SK-N-SH (cell line): ENCODE results near the gene LTBR. TPM values are rescaled to one million over a fixed set of nuclear protein-coding genes. Genes with fewer than 3 reads are reported as not detected.

Experiments
- polyA plus RNA-seq, 3 experiments: library from polyadenylated mRNA; depleted of rRNA; stranded (reverse); fragments of >200 nt; gene quantifications; 2 replicates each; pipeline ENCODE4 v1.2.3, GENCODE V29; 2012
- small RNA-seq, 7 experiments: library from RNA; depleted of rRNA; stranded (forward); fragments of <200 nt; gene quantifications; one replicate each; pipeline ENCODE3, GENCODE V24; 2012

Gene LTBR
- polyA plus RNA-seq, 1 of the 3 experiments (the other 2 are of a cell fraction) = 0.12 TPM

Small RNA genes lying within 50 kb of the gene (small RNA-seq; reads per million reads assigned to genes)
- 0 reads per million in 7 experiments for gene RN7SL391P

Other genes starting within 250 kb of the LTBR start
- gene CD9, start 183.8 kb upstream of the LTBR start, polyA plus RNA-seq (2012; rRNA removed) = 76.6 and 77.3 TPM in 2 replicates
- gene PLEKHG6, start 73.5 kb upstream of the LTBR start, polyA plus RNA-seq (2012; rRNA removed) = 0.15 and 0.20 TPM in 2 replicates
- 68.3 and 92.9 TPM in 2 replicates for gene TNFRSF1A, start 42.1 kb upstream of the LTBR start, polyA plus RNA-seq (2012; rRNA removed)
- 0.71 and 1.6 TPM in 2 replicates for gene SCNN1A, start 8.6 kb upstream of the LTBR start, polyA plus RNA-seq (2012; rRNA removed)
- gene CD27, start 60.8 kb downstream of the LTBR start, polyA plus RNA-seq (2012; rRNA removed) = not detected in 2 replicates
- 24.1 and 26.0 TPM in 2 replicates for gene TAPBPL, start 67.9 kb downstream of the LTBR start, polyA plus RNA-seq (2012; rRNA removed)
- gene VAMP1, start 86.5 kb downstream of the LTBR start, polyA plus RNA-seq (2012; rRNA removed) = 36.8 and 48.9 TPM in 2 replicates
- 189 and 195 TPM in 2 replicates for gene MRPL51, start 109.1 kb downstream of the LTBR start, polyA plus RNA-seq (2012; rRNA removed)
- 39.8 and 46.9 TPM in 2 replicates for gene NCAPD2, start 109.9 kb downstream of the LTBR start, polyA plus RNA-seq (2012; rRNA removed)
- gene GAPDH, start 150.4 kb downstream of the LTBR start, polyA plus RNA-seq (2012; rRNA removed) = 7,875 and 8,077 TPM in 2 replicates
- gene IFFO1, start 171.9 kb downstream of the LTBR start, polyA plus RNA-seq (2012; rRNA removed) = 50.1 and 50.6 TPM in 2 replicates
- 64.5 and 76.2 TPM in 2 replicates for gene NOP2, start 184.1 kb downstream of the LTBR start, polyA plus RNA-seq (2012; rRNA removed)
- 85.5 and 90.5 TPM in 2 replicates for gene CHD4, start 223.2 kb downstream of the LTBR start, polyA plus RNA-seq (2012; rRNA removed)